Cardiac fibroblast (primary cell): ENCODE results near the gene FOXO6.

ENCODE experiments used
- DNase-seq, 2 donors: peaks; one replicate each; pipeline versions ENCODE4 v3.0.0 to v3.0.0-alpha.2; 2010; ENCODE audit warnings: low read depth in 2 of 2
- H3K4me3 ChIP-seq, 2 donors: replicated peaks in 1 of 2; 1 replicate in 1 of 2; 2 replicates in 1 of 2; pipeline ENCODE4 v1.5.1; 2011; ENCODE audit warnings: low read depth in 2 of 2, low read length in 2 of 2, mild to moderate bottlenecking in 2 of 2, moderate library complexity in 1 of 2
- CTCF ChIP-seq: IDR thresholded peaks from one replicate; pipeline ENCODE4 v1.5.1; 2011; ENCODE audit warnings: low read depth, mild to moderate bottlenecking, low read length, inconsistent platforms

Gene FOXO6

GRCh38 chr1:41427122-41427913 is 66.1 kb downstream of the FOXO6 start:
- no peak for DNase-seq
- no peak overlapping the region for H3K4me3 ChIP-seq
- TF ChIP-seq CTCF, result no peak

- no peak for TF ChIP-seq CTCF
- DNase-seq, result no peak
These were observed 66.9 kb downstream of the FOXO6 start for GRCh38 chr1:41427916-41428737.

GRCh38 chr1:41428738-41429640 is 67.8 kb downstream of the FOXO6 start:
- H3K4me3 ChIP-seq, result no peak overlapping the region
- no peak for TF ChIP-seq CTCF
- no peak for DNase-seq

More at GRCh38 chr1:41427916-41428737, 66.9 kb downstream of the FOXO6 start:
- no peak overlapping the region for H3K4me3 ChIP-seq

- no peak overlapping the region for H3K4me3 ChIP-seq
- DNase-seq, result no peak
These were observed 68.4 kb downstream of the FOXO6 start for GRCh38 chr1:41429641-41430035.

GRCh38 chr1:41430069-41430468 is 68.8 kb downstream of the FOXO6 start:
- no peak overlapping the region for H3K4me3 ChIP-seq
- no peak for DNase-seq
- no peak for TF ChIP-seq CTCF

More at GRCh38 chr1:41429641-41430035, 68.4 kb downstream of the FOXO6 start:
- TF ChIP-seq CTCF, result no peak

- TF ChIP-seq CTCF, result no peak
- DNase-seq, result no peak
- no peak overlapping the region for H3K4me3 ChIP-seq
These were observed 69.3 kb downstream of the FOXO6 start for GRCh38 chr1:41430582-41430981.
